ENCODE measurements around the gene NGDN.

Gene NGDN

DNA sequence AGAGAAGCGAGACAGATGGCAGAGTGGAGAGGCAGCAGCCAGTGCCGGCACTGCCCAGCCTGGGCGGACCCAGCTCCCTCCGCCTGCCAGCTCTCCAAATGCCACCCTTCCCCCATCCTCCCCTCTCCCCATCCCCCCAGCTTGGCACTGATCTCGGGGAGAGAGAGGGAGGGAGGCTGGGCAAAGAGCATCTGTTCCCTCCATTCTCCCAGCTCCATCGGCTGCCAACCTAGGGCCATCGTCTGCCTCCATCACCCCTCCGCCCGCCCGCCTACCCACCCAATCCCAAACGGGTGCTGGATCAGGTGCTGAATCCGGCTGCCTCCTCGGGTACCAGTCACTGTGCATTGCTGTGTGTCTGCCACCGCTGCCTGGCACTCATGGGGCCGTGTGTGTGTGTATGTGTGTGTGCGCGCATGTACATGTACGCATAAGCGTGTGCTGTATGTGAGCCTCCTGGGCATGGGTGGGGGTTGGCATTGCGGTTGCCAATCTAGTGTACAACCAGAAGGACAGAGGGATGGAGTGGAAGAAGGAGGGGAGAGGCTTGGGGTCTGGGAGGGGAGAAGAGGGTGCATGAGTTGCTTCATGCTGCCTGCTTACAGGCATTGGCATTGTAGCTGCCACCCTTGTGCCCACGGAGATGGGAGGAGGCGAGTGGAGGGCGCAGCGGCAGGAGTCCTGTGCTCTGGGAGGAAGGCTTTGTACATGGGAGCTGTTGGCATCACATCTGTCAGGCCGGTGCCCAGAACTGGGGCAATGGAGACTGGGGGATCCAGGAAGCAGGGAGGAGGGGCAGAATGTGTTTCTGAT is 43.7 kb downstream of the NGDN start:
- Histone ChIP-seq H3K9me3 (ENCODE audit: control extremely low read depth in 1 of 5, control insufficient read depth in 4 of 5, insufficient read depth in 2 of 5, low read depth in 1 of 5, low read length in 4 of 5) (no peaks in the 10 kb centered on the region), H3K4me1 (ENCODE audit: control extremely low read depth in 1 of 4, control insufficient read depth in 4 of 4, insufficient read depth in 4 of 4, low read length in 3 of 4) (peaks cover 0 to 5% (median 3%) of the 10 kb centered on the region in 4 experiments), H3K36me3 (ENCODE audit: control insufficient read depth in 4 of 4, insufficient read depth in 4 of 4, low read length in 3 of 4) (no peaks in the 10 kb centered on the region), H3K27ac (ENCODE audit: insufficient read depth in 1 of 2, low read depth in 1 of 2, low read length in 2 of 2, poor library complexity in 1 of 2, severe bottlenecking in 2 of 2) (no peak overlapping the region), H3K4me3 (ENCODE audit: control insufficient read depth in 1 of 7, extremely low read depth in 1 of 7, insufficient read depth in 4 of 7, low read depth in 2 of 7, low read length in 6 of 7) (no peak overlapping the region), H3K27me3 (replicated peaks in 2 of 5; ENCODE audit: control insufficient read depth in 4 of 5, insufficient read depth in 5 of 5, low read length in 4 of 5) (no peaks in the 10 kb centered on the region)
- no peak for DNase-seq
- ChIA-PET CTCF (interaction anchor here (0.6 to 1.3 kb wide), 2 partner anchors 35 to 47 kb away, joined by 3 read pairs; no protein-coding TSS in a partner anchor), POLR2A (no interaction called here)
- WGBS (ENCODE audit: insufficient coverage), result over 99% methylated on average over 17 of the region's 25 CpGs

DNA sequence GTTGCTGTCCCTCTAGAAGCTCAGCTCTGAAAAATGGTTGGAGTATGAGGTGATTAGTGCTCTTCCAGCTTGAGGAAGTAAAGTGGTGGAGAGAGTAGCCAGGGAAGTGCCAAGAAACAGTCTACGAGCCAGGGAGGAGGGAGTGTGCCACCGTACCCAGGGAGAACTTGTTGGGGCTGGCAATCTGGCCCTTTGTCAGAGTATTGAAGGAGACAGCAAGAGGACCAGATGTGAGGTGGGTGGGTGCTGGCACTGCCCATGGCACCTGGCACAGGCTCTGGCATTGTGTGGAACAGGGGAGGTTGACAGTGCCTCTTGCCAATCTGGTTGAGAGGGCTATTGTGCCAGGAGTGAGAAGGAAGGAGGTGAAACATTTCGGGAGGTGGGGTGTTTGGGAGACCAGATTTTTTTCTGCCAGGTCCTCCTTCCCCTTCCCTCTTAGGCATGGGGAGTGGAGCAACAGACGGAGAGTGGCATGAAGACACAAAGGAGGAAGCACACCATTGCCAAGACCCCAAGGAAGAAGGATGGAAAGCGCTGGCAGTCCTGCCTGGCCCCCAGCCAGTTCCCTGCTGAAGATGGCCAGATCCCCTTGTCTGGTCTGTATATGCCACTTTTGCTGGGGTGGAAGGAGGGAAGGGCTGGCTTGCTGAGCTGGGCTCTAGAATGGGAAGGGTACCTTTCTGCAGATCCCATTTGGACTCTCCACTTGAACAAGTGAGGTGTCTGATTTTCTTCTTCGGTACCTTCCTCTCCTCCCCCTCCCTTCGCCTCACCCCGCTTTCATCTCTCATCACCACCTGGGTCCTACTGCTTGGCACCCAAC is 44.5 kb downstream of the NGDN start:
- Histone ChIP-seq H3K4me3 (ENCODE audit: control insufficient read depth in 1 of 7, extremely low read depth in 1 of 7, insufficient read depth in 4 of 7, low read depth in 2 of 7, low read length in 6 of 7) (no peak overlapping the region), H3K27me3 (replicated peaks in 2 of 5; ENCODE audit: control insufficient read depth in 4 of 5, insufficient read depth in 5 of 5, low read length in 4 of 5) (no peaks in the 10 kb centered on the region), H3K4me1 (ENCODE audit: control extremely low read depth in 1 of 4, control insufficient read depth in 4 of 4, insufficient read depth in 4 of 4, low read length in 3 of 4) (peaks cover 0 to 5% (median 3%) of the 10 kb centered on the region in 4 experiments), H3K36me3 (ENCODE audit: control insufficient read depth in 4 of 4, insufficient read depth in 4 of 4, low read length in 3 of 4) (no peaks in the 10 kb centered on the region), H3K27ac (ENCODE audit: insufficient read depth in 1 of 2, low read depth in 1 of 2, low read length in 2 of 2, poor library complexity in 1 of 2, severe bottlenecking in 2 of 2) (no peak overlapping the region), H3K9me3 (ENCODE audit: control extremely low read depth in 1 of 5, control insufficient read depth in 4 of 5, insufficient read depth in 2 of 5, low read depth in 1 of 5, low read length in 4 of 5) (no peaks in the 10 kb centered on the region)
- CTCF ChIA-PET, result interaction anchor here (0.6 to 1.0 kb wide), 3 partner anchors 27 to 46 kb away, joined by 3 read pairs; no protein-coding TSS in a partner anchor
- POLR2A ChIA-PET, result no interaction called here
- DNase-seq, result no peak
- 98% methylated on average over 7 of the region's 8 CpGs for WGBS (ENCODE audit: insufficient coverage)

DNA sequence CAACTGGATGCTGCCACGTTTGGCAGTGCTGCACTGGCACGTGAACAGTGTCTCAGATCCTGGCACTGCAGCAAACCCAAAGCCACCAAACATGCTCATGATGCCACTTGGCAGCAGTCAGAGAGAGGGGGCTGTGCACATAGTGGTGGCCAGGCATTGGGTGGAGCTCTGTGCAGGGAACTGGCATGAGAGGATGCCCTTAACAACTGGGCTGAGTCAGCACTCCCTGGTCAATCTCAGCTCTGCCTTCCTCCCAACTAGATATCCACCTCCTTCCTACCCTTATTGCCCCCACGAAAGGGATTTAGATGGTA is 45.1 kb downstream of the NGDN start:
- Histone ChIP-seq H3K9me3 (ENCODE audit: control extremely low read depth in 1 of 5, control insufficient read depth in 4 of 5, insufficient read depth in 2 of 5, low read depth in 1 of 5, low read length in 4 of 5) (no peaks in the 10 kb centered on the region), H3K4me3 (ENCODE audit: control insufficient read depth in 1 of 7, extremely low read depth in 1 of 7, insufficient read depth in 4 of 7, low read depth in 2 of 7, low read length in 6 of 7) (no peak overlapping the region), H3K27me3 (replicated peaks in 2 of 5; ENCODE audit: control insufficient read depth in 4 of 5, insufficient read depth in 5 of 5, low read length in 4 of 5) (no peaks in the 10 kb centered on the region), H3K36me3 (ENCODE audit: control insufficient read depth in 4 of 4, insufficient read depth in 4 of 4, low read length in 3 of 4) (no peaks in the 10 kb centered on the region), H3K4me1 (ENCODE audit: control extremely low read depth in 1 of 4, control insufficient read depth in 4 of 4, insufficient read depth in 4 of 4, low read length in 3 of 4) (peaks cover 0 to 5% (median 3%) of the 10 kb centered on the region in 4 experiments), H3K27ac (ENCODE audit: insufficient read depth in 1 of 2, low read depth in 1 of 2, low read length in 2 of 2, poor library complexity in 1 of 2, severe bottlenecking in 2 of 2) (no peak overlapping the region)
- DNase-seq, result no peak
- POLR2A ChIA-PET, result no interaction called here
- WGBS (ENCODE audit: insufficient coverage), result no CpG with 5 or more reads among the region's 3 CpGs
- CTCF ChIA-PET, result interaction anchor here (1.0 to 1.4 kb wide), 3 partner anchors 20 to 38 kb away, joined by 3 read pairs; no protein-coding TSS in a partner anchor

DNA sequence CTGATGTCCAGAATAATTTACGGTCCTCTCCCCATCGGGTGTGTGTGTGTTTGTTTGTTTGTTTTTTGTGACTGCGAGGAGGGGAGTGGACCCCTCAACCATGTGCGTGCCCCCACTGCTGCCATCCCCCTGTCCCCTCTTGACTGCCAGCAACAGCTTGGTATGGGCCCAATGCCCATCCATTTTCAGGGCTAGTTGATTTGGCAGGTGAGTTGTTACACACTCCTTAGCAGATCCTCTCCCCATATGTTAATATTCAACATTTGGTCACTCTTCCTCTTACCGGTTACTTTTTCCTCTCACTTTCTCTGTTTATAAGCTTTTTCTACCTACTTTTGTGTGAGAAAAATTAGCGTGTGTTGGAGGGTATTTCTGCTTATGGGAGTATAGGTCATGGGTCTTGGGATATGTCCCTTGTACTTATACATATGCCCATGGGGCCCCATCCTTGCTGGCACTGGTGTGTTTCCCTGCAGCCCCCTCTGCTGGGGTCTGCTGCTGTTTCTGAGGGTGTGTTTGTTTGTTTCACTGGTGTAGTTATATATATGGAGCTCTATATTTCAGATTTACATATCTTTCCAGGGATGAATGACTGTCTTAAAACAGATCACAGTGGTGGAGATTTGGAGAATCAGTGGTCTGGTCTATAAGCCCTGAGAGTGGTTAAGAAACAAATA is 48.3 kb downstream of the NGDN start:
- Histone ChIP-seq H3K9me3 (ENCODE audit: control extremely low read depth in 1 of 5, control insufficient read depth in 4 of 5, insufficient read depth in 2 of 5, low read depth in 1 of 5, low read length in 4 of 5) (no peaks in the 10 kb centered on the region), H3K36me3 (ENCODE audit: control insufficient read depth in 4 of 4, insufficient read depth in 4 of 4, low read length in 3 of 4) (no peaks in the 10 kb centered on the region), H3K27me3 (replicated peaks in 2 of 5; ENCODE audit: control insufficient read depth in 4 of 5, insufficient read depth in 5 of 5, low read length in 4 of 5) (no peaks in the 10 kb centered on the region), H3K27ac (ENCODE audit: insufficient read depth in 1 of 2, low read depth in 1 of 2, low read length in 2 of 2, poor library complexity in 1 of 2, severe bottlenecking in 2 of 2) (no peak overlapping the region), H3K4me3 (ENCODE audit: control insufficient read depth in 1 of 7, extremely low read depth in 1 of 7, insufficient read depth in 4 of 7, low read depth in 2 of 7, low read length in 6 of 7) (no peak overlapping the region), H3K4me1 (ENCODE audit: control extremely low read depth in 1 of 4, control insufficient read depth in 4 of 4, insufficient read depth in 4 of 4, low read length in 3 of 4) (peaks cover 0 to 2% (median 0%) of the 10 kb centered on the region in 4 experiments)
- ChIA-PET CTCF (interaction anchor here (1.0 to 1.2 kb wide), 2 partner anchors 11 to 42 kb away, joined by 3 read pairs; no protein-coding TSS in a partner anchor), POLR2A (no interaction called here)
- no peak for DNase-seq
- WGBS (ENCODE audit: insufficient coverage), result no CpG with 5 or more reads among the region's 6 CpGs

GRCh38 chr14:23518709-23519108 is 49.2 kb downstream of the NGDN start:
- ChIA-PET POLR2A (interaction anchor here (0.5 kb wide), 1 partner anchor 17 kb away, joined by 3 read pairs; no protein-coding TSS in a partner anchor), CTCF (no interaction called here)
- Histone ChIP-seq H3K36me3 (ENCODE audit: control insufficient read depth in 4 of 4, insufficient read depth in 4 of 4, low read length in 3 of 4) (no peaks in the 10 kb centered on the region), H3K27me3 (replicated peaks in 2 of 5; ENCODE audit: control insufficient read depth in 4 of 5, insufficient read depth in 5 of 5, low read length in 4 of 5) (no peaks in the 10 kb centered on the region), H3K4me1 (ENCODE audit: control extremely low read depth in 1 of 4, control insufficient read depth in 4 of 4, insufficient read depth in 4 of 4, low read length in 3 of 4) (peaks cover 0 to 2% (median 0%) of the 10 kb centered on the region in 4 experiments), H3K9me3 (ENCODE audit: control extremely low read depth in 1 of 5, control insufficient read depth in 4 of 5, insufficient read depth in 2 of 5, low read depth in 1 of 5, low read length in 4 of 5) (no peaks in the 10 kb centered on the region), H3K4me3 (ENCODE audit: control insufficient read depth in 1 of 7, extremely low read depth in 1 of 7, insufficient read depth in 4 of 7, low read depth in 2 of 7, low read length in 6 of 7) (no peak overlapping the region), H3K27ac (ENCODE audit: insufficient read depth in 1 of 2, low read depth in 1 of 2, low read length in 2 of 2, poor library complexity in 1 of 2, severe bottlenecking in 2 of 2) (no peak overlapping the region)
- DNase-seq, result no peak
- 100% methylated on average over 2 of the region's 4 CpGs for WGBS (ENCODE audit: insufficient coverage)

GRCh38 chr14:23520899-23521533 is 51.5 kb downstream of the NGDN start:
- 92% methylated on average over 7 of the region's 14 CpGs for WGBS (ENCODE audit: insufficient coverage)
- Histone ChIP-seq H3K27me3 (replicated peaks in 2 of 5; ENCODE audit: control insufficient read depth in 4 of 5, insufficient read depth in 5 of 5, low read length in 4 of 5) (no peaks in the 10 kb centered on the region), H3K4me3 (ENCODE audit: control insufficient read depth in 1 of 7, extremely low read depth in 1 of 7, insufficient read depth in 4 of 7, low read depth in 2 of 7, low read length in 6 of 7) (no peak overlapping the region), H3K4me1 (ENCODE audit: control extremely low read depth in 1 of 4, control insufficient read depth in 4 of 4, insufficient read depth in 4 of 4, low read length in 3 of 4) (peaks cover 0 to 2% (median 0%) of the 10 kb centered on the region in 4 experiments), H3K9me3 (ENCODE audit: control extremely low read depth in 1 of 5, control insufficient read depth in 4 of 5, insufficient read depth in 2 of 5, low read depth in 1 of 5, low read length in 4 of 5) (no peaks in the 10 kb centered on the region), H3K27ac (ENCODE audit: insufficient read depth in 1 of 2, low read depth in 1 of 2, low read length in 2 of 2, poor library complexity in 1 of 2, severe bottlenecking in 2 of 2) (no peak overlapping the region), H3K36me3 (ENCODE audit: control insufficient read depth in 4 of 4, insufficient read depth in 4 of 4, low read length in 3 of 4) (peaks cover 0 to 2% (median 0%) of the 10 kb centered on the region in 4 experiments)
- ChIA-PET POLR2A (no interaction called here), CTCF (interaction anchor here (0.7 to 2.3 kb wide), 5 partner anchors 9 to 46 kb away, joined by 3 to 6 read pairs (median 4); no protein-coding TSS in a partner anchor)
- no peak for DNase-seq

Data from common myeloid progenitor, CD34-positive (primary cell).